Stimulated activated CD4-positive, alpha-beta T cell treated with anti-CD3 and anti-CD28 coated beads, Interleukin-4, amount 100 ng/mL, for 48 hours (primary cell): ENCODE data around the gene SERPINB1.
"Not testable (repeated sequence)": the region's sequence is repeated elsewhere in the genome, so short reads cannot be mapped to it uniquely, and the experiment has no call there.

Experiments
- DNase-seq, 2 donors: peaks; one replicate each; pipeline ENCODE4 v3.0.0-alpha.2; 2020; ENCODE audit warnings: low read depth in 2 of 2

SERPINB1 gene

GRCh38 chr6:2818593-2818992 is 23.1 kb downstream of the SERPINB1 start:
- DNase-seq, result no peak

GRCh38 chr6:2817903-2818443 is 23.7 kb downstream of the SERPINB1 start:
- DNase-seq, result no peak

- no peak for DNase-seq
These were observed 25.5 kb downstream of the SERPINB1 start for GRCh38 chr6:2816158-2816557.

- DNase-seq, result no peak
These were observed 29.0 kb downstream of the SERPINB1 start for GRCh38 chr6:2812695-2813094.

DNA sequence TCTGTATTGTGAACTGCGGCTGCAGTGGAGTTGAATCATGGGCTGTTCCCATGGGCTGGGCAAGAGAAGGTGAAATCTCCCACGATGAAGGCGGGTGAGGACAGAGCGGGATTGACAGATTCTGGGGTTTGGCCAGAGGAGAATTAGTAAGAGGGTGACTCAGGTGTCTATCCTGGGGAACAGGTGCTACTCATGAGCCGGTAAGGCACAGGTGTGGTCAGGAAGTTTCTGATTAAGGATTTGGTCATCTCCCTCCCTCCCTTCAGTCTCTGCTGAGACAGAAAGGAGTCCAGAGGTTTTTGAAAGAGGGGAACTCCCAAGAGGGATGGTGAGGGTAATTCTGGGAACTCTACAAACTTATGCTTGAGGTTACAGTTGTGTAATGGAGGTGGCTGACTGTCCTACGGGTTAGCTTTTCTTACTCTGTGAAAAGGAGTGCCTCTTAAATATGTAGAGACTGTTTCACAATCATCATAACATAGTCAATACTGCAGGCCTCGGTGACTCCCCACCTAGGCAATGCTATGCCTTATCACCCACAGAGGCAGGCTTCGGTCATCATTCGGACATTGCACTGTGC is 31.5 kb downstream of the SERPINB1 start:
- no peak for DNase-seq

GRCh38 chr6:2809015-2809414 is 32.6 kb downstream of the SERPINB1 start:
- DNase-seq, result no peak

- DNase-seq, result no peak
These were observed 34.1 kb downstream of the SERPINB1 start for GRCh38 chr6:2807342-2808090.

DNA sequence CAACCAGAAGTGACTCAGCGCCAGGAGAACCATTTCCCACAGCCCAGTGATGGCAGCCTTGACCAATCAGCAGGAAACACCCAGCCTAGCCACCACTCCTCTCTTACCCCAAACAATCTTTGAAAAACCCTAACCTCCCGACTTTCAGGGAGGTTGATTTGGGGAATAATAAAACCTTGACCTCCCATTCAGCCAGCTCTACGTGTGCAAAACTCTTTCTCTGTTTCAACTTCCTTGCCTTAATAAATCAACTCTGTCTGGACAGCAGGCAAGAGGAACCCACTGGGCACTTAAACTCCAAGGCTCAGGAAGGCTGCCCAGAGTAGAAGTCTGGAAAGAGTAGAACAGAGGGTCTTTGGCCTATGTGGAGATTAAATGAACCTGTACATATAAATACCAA is 35.0 kb downstream of the SERPINB1 start:
- no peak for DNase-seq

- no peak for DNase-seq
These were observed 36.6 kb downstream of the SERPINB1 start for GRCh38 chr6:2805031-2805430.

- DNase-seq, result no peak
These were observed 37.1 kb downstream of the SERPINB1 start for GRCh38 chr6:2804516-2804915.

- no peak for DNase-seq
These were observed 37.8 kb downstream of the SERPINB1 start for GRCh38 chr6:2803731-2804429.

GRCh38 chr6:2802521-2803060 is 39.1 kb downstream of the SERPINB1 start:
- no peak for DNase-seq

DNA sequence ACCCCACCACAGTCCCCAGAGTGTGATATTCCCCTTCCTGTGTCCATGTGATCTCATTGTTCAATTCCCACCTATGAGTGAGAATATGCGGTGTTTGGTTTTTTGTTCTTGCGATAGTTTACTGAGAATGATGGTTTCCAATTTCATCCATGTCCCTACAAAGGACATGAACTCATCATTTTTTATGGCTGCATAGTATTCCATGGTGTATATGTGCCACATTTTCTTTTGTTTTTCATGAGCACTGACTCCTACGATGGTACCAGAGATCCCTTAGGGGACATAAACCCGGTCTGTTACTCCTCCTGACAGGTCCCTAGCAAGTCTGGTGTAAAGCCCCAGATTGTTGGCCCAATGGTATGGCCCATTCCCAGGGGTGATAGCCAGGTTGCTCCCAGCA is 40.0 kb downstream of the SERPINB1 start:
- not testable (repeated sequence) for DNase-seq

GRCh38 chr6:2800552-2801316 is 40.9 kb downstream of the SERPINB1 start:
- DNase-seq, result no peak

- DNase-seq, result no peak
These were observed 41.6 kb downstream of the SERPINB1 start for GRCh38 chr6:2799936-2800527.

- DNase-seq, result no peak
These were observed 43.0 kb downstream of the SERPINB1 start for GRCh38 chr6:2798586-2799134.

DNA sequence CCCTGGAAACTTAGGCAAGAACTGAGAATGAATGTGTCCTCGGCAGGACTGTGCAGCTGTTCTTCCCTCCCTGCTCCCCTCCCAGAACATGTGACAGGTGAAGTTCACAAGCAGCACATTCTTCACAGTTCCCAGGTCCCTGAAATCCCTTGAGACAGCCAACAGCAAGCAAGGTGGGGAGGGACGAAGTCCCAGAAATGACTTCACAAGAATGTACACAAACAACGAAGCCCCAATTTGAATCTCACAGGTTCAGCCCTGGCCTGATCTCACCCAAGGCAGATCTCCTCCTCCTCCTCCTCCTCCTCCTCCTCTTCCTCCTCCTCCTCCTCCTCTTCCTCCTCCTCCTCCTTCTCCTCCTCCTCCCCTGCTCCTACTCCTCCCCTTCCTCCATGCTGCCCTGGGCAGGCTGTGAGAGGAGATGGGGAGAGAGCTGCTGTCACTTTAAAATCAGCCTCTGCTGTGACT is 44.1 kb downstream of the SERPINB1 start:
- no peak for DNase-seq

GRCh38 chr6:2796861-2797260 is 44.8 kb downstream of the SERPINB1 start:
- no peak for DNase-seq

- DNase-seq, result no peak
These were observed 45.7 kb downstream of the SERPINB1 start for GRCh38 chr6:2795956-2796355.

- DNase-seq, result no peak
These were observed 46.5 kb downstream of the SERPINB1 start for GRCh38 chr6:2795162-2795561.
